ENCODE measurements around the gene HOXB9.

Gene HOXB9

DNA sequence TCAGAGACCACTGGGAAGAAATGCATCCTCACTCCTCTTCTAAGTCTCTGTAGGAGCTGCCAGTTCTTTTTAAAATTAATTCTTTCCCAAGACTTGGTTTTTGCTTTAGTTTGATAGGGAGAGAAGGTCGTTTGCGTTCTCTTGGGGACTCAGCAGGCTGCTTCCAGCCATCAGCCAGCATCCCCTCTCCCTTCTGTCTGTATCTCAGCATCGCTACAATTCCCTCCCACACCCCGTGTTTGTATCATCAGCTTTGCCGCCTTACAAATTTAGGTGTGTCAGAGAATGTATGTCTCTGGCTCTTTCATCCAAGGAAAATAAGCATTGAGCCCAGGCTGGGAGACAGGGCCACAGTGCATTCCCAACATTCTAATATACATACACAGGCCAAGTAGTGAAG lies 26.8 kb downstream of the HOXB9 start:
- no peak overlapping the region for H3K4me3 ChIP-seq (ENCODE audit: low read depth, low read length)
- TF ChIP-seq, protein P1, sequence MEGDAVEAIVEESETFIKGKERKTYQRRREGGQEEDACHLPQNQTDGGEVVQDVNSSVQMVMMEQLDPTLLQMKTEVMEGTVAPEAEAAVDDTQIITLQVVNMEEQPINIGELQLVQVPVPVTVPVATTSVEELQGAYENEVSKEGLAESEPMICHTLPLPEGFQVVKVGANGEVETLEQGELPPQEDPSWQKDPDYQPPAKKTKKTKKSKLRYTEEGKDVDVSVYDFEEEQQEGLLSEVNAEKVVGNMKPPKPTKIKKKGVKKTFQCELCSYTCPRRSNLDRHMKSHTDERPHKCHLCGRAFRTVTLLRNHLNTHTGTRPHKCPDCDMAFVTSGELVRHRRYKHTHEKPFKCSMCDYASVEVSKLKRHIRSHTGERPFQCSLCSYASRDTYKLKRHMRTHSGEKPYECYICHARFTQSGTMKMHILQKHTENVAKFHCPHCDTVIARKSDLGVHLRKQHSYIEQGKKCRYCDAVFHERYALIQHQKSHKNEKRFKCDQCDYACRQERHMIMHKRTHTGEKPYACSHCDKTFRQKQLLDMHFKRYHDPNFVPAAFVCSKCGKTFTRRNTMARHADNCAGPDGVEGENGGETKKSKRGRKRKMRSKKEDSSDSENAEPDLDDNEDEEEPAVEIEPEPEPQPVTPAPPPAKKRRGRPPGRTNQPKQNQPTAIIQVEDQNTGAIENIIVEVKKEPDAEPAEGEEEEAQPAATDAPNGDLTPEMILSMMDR (IDR thresholded peaks at IDR 0.05; ENCODE audit: low read depth, low read length), result no peak

DNA sequence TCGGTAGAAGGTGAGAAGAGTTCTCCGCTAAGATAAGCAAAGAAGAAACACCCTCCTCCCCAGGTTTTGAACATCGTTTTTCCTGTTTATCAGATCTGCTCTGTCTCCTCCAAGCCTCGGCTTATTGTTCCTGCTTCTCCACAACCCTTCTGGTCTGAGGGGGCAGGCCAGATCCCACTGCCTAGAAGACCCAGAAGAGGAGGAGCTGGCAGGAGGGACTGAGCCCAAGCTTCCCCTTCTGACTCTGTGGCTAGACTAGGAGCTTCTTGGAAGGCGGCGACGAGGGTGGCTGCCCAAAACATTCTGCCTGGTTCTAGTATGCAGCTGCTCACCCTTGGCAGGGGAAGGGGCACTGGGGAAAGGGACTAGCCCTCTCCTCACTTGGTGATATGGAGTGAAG lies 27.4 kb downstream of the HOXB9 start:
- TF ChIP-seq, protein P1 (IDR thresholded peaks at IDR 0.05; ENCODE audit: low read depth, low read length), result no peak
- H3K4me3 ChIP-seq (ENCODE audit: low read depth, low read length), result peak overlapping the region; percentile 84

DNA sequence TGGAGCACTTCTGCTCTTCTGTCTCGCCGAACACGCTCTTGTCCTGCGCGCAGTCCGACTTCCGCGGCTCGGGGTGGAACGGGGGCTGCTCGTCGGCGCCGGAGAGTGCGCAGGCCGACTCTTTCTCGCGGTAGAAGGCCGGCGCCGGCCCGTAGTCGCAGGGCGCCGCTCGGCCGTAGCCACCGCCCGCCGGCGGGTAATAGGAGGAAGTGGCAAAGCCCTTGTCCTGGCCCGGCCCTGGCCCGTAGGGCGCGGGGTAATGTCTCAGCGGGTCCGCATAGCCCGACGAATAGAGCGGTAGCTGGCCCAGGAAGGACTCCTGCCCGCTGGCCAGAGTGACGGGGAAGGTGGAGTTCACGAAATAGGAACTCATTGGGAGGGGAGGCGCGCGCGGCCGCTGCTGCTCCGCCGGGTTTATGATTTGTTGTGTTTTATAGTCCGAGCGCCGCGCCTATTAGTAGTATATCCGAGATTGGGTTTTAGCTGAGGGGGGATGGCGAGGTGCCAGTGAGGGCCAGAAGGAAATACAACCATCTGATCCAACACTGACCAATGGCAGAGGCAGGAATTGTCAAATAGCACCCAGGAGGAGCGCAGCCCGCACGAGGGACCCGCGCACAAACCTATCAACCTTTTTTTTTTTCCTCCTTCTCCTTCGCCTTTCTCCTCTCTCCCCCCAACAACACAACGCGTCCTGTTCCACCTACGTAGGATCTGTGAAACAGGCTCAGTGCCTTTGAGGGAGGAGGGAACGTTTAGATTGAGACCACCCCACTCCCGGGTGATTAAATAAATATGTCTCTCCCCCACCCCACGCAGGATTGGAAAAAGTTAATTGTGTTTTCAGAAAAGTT lies 28.2 kb downstream of the HOXB9 start:
- TF ChIP-seq, protein P1 (IDR thresholded peaks at IDR 0.05; ENCODE audit: low read depth, low read length), result no peak
- peak overlapping the region; percentile 84 for H3K4me3 ChIP-seq (ENCODE audit: low read depth, low read length)

DNA sequence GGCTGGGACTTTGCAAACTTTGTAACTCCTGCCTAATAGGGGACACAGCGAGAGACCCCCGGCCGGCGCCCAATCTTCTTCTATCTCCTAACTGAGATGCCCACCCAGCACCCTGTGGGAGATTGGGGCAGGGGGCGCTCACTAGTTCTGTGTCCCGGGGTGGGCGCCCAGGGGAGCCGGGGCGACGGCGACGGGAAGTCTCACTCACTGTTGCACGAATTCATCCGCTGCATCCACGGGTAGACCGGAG lies 28.7 kb downstream of the HOXB9 start:
- peak overlapping the region; percentile 84 for H3K4me3 ChIP-seq (ENCODE audit: low read depth, low read length)
- TF ChIP-seq, protein P1 (IDR thresholded peaks at IDR 0.05; ENCODE audit: low read depth, low read length), result no peak

DNA sequence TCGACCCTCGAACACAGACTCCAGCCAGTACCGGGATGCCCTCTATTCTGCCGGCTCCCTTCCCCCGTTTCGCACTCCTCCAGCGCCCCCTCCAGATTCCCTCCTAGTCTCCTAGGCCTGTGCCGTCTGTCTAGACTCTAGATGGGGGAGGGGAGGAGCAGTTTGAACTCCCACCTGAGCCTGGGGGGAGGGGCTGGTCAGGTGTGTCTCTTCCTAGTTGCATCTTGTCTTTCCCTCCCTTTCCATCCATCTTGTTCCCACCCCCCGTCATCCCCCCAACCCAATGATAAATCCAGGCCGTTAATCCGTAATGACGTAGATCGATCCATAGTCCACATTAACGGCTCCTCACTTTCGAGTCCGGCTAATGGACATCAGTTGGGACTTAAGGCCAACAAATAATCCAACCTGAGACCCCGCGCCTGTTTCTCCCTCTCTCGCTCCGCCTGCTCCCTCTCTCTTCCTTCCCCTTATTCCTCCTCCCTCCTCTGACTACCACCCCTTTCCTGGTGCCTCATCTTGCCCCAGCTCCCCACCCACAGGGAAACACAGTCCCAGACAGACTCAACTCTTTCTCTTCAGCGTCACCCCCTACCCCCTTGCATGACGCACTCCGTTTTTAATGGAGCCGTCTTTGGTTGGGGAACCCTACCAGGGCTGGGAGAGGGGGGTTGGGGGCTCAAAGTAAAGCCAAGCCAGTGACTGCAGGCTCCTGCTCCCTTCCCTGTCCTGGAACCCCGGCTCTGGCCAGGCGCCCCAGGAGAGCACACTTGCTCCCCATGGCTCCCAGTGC lies 29.2 kb downstream of the HOXB9 start:
- TF ChIP-seq, protein P1 (IDR thresholded peaks at IDR 0.05; ENCODE audit: low read depth, low read length), result no peak
- peak overlapping the region; percentile 84 for H3K4me3 ChIP-seq (ENCODE audit: low read depth, low read length)

DNA sequence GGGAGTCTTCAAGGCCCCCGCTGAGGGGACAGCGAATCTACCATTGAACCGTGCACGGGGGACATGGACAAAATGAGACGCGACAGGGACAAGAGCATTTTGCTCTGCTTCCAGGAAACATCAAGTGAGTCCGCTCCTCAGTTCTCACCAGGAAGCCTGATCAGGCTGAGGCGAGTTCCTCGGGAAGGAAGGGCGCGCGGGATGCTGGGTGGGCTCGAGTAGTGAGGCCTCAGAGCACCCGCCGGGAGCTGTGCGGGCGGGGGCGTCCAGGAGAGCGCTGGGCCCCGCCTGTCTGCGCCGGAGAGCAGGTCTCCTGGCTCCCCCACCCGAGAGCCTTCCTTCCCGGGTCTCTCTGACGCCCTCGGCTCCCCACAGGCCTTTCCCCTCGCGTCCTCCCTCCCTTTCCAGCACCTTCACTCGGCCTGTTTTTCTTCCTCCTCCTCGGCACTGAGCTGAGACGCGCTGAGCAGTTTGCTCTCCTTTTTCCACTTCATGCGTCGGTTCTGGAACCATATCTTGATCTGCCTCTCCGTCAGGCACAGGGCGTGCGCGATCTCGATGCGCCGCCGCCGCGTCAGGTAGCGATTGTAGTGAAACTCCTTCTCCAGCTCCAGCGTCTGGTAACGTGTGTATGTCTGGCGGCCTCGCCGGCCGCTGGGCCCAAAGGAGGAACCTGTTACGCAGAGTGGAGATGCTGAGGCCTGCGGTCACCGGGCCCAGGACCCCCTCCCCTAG lies 30.0 kb downstream of the HOXB9 start:
- peak overlapping the region; percentile 84 for H3K4me3 ChIP-seq (ENCODE audit: low read depth, low read length)
- TF ChIP-seq, protein P1 (IDR thresholded peaks at IDR 0.05; ENCODE audit: low read depth, low read length), result no peak
